HepG2 (cell line): ENCODE measurements around the gene ATF3. TPM values are rescaled to one million over a fixed set of nuclear protein-coding genes. Genes with fewer than 3 reads are reported as not detected.
A peak's percentile ranks its signal among the peaks of the same experiment; 100 is the strongest.

Source experiments
- ATAD3A ChIP-seq: sonication (generic); formaldehyde crosslinking; IDR thresholded peaks from 2 replicates; pipeline ENCODE4 v1.4.0; 2020; ENCODE audit warnings: missing genetic modification reagents
- IRX3 ChIP-seq: sonication (generic); formaldehyde crosslinking; IDR thresholded peaks from 2 replicates; pipeline ENCODE4 v1.8.1; 2023; ENCODE audit warnings: mild to moderate bottlenecking, low read depth, missing genetic modification reagents, borderline replicate concordance
- MED1 ChIP-seq: sonication (generic); formaldehyde crosslinking; IDR thresholded peaks from 2 replicates; pipeline ENCODE4 v1.4.0; 2020; ENCODE audit warnings: missing genetic modification reagents
- MLXIP ChIP-seq: sonication (generic); formaldehyde crosslinking; IDR thresholded peaks from 2 replicates; pipeline ENCODE4 v1.9.0; 2021; ENCODE audit warnings: missing genetic modification reagents, borderline replicate concordance
- MYPOP ChIP-seq: sonication (generic); formaldehyde crosslinking; IDR thresholded peaks from 2 replicates; pipeline ENCODE4 v1.8.1; 2023; ENCODE audit warnings: mild to moderate bottlenecking, moderate library complexity, missing genetic modification reagents
- NCOA1 ChIP-seq: sonication (generic); formaldehyde crosslinking; IDR thresholded peaks from 2 replicates; pipeline ENCODE4 v1.9.0; 2021; ENCODE audit warnings: missing genetic modification reagents
- NFKBIZ ChIP-seq: IDR thresholded peaks from 2 replicates; pipeline ENCODE4 v1.6.1; 2018; ENCODE audit warnings: missing genetic modification reagents, missing compliant biosample characterization
- PCBP1 ChIP-seq: fragments of 200-400 bp; formaldehyde crosslinking; IDR thresholded peaks from 2 replicates; pipeline ENCODE4 v1.6.1; 2017; ENCODE audit warnings: mild to moderate bottlenecking, low read depth, low read length, borderline replicate concordance
- SALL1 ChIP-seq: sonication (generic); formaldehyde crosslinking; IDR thresholded peaks from 2 replicates; pipeline ENCODE4 v1.8.0; 2022; ENCODE audit warnings: mild to moderate bottlenecking, missing genetic modification reagents
- SIN3A ChIP-seq: IDR thresholded peaks from 2 replicates; pipeline ENCODE4 v1.6.1; 2011; ENCODE audit warnings: low read depth, mild to moderate bottlenecking, control low read depth, low read length, borderline replicate concordance
- SMC3 ChIP-seq: IDR thresholded peaks from 2 replicates; pipeline ENCODE4 v1.6.1; 2011; ENCODE audit warnings: low read length, improper control_type of control experiment
- TAF1 ChIP-seq: sonication (generic); formaldehyde crosslinking; IDR thresholded peaks from 2 replicates; pipeline ENCODE4 v1.4.0; 2020; ENCODE audit warnings: missing genetic modification reagents
- TGIF2 ChIP-seq: IDR thresholded peaks from 2 replicates; pipeline ENCODE4 v1.6.1; 2016; ENCODE audit warnings: control low read depth, missing compliant biosample characterization
- WIZ ChIP-seq: sonication (generic); formaldehyde crosslinking; IDR thresholded peaks from 2 replicates; pipeline ENCODE4 v1.5.1; 2020; ENCODE audit warnings: mild to moderate bottlenecking, missing genetic modification reagents
- XBP1 ChIP-seq: sonication (generic); formaldehyde crosslinking; IDR thresholded peaks from 2 replicates; pipeline ENCODE4 v1.5.0; 2020; ENCODE audit warnings: missing genetic modification reagents
- ZBTB25 ChIP-seq: IDR thresholded peaks from 2 replicates; pipeline ENCODE4 v1.6.1; 2018; ENCODE audit warnings: missing genetic modification reagents
- ZBTB26 ChIP-seq: IDR thresholded peaks from 2 replicates; pipeline ENCODE4 v1.6.1; 2016; ENCODE audit warnings: missing compliant biosample characterization, missing genetic modification reagents, borderline replicate concordance
- ZNF326 ChIP-seq: sonication (generic); formaldehyde crosslinking; IDR thresholded peaks from 2 replicates; pipeline ENCODE4 v1.4.0; 2020; ENCODE audit warnings: missing genetic modification reagents, borderline replicate concordance
- ZNF460 ChIP-seq: sonication (generic); formaldehyde crosslinking; IDR thresholded peaks from 2 replicates; pipeline ENCODE4 v1.5.1; 2020; ENCODE audit warnings: missing genetic modification reagents, mild to moderate bottlenecking, borderline replicate concordance
- ZNF605 ChIP-seq: sonication (generic); formaldehyde crosslinking; IDR thresholded peaks from 2 replicates; pipeline ENCODE4 v1.8.0; 2022; ENCODE audit warnings: mild to moderate bottlenecking, missing genetic modification reagents
- ZNF768 ChIP-seq: sonication (generic); formaldehyde crosslinking; IDR thresholded peaks from 2 replicates; pipeline ENCODE4 v1.4.0; 2020; ENCODE audit warnings: missing genetic modification reagents
- ZSCAN30 ChIP-seq: sonication (generic); formaldehyde crosslinking; IDR thresholded peaks from 2 replicates; pipeline ENCODE4 v1.5.0; 2020; ENCODE audit warnings: mild to moderate bottlenecking, missing genetic modification reagents
- polyA plus RNA-seq, 8 experiments: library from polyadenylated mRNA; depleted of rRNA in 3 of 8; stranded (reverse) in 7 of 8; unstranded in 1 of 8; fragments of >200 nt; fragmentation: Illumina TruSeq in 4 of 8; extraction: Trizol in 4 of 8; gene quantifications; 2 replicates each; pipeline versions ENCODE4 v1.2.1 to v1.2.3, GENCODE V29; 2011 to 2016; ENCODE audit warnings: low read depth in 4 of 8, missing spikeins in 1 of 8, mixed read lengths in 1 of 8; ENCODE audit not compliant: insufficient read depth in 1 of 8
- total RNA-seq, 5 experiments: library from RNA; depleted of rRNA; stranded (reverse); fragments of >200 nt; fragmentation: Illumina TruSeq; extraction: Trizol; gene quantifications; 2 replicates each; pipeline ENCODE4 v1.2.3, GENCODE V29; 2016; ENCODE audit warnings: low read depth in 1 of 5
- TF ChIP-seq, protein P1 (sequence below): sonication (generic); formaldehyde crosslinking; IDR thresholded peaks from 2 replicates; pipeline ENCODE4 v1.5.0; 2020; ENCODE audit warnings: mild to moderate bottlenecking, low read depth, missing genetic modification reagents, borderline replicate concordance
- TF ChIP-seq, protein P2 (sequence below): IDR thresholded peaks from 2 replicates; pipeline ENCODE4 v1.6.1; 2016

The ATF3 gene
- total and polyA plus RNA-seq, 2 of the 13 experiments (the other 11 are each of a cell fraction or from before 2014, with no cell fraction given): 5.0 to 13.0 TPM

DNA sequence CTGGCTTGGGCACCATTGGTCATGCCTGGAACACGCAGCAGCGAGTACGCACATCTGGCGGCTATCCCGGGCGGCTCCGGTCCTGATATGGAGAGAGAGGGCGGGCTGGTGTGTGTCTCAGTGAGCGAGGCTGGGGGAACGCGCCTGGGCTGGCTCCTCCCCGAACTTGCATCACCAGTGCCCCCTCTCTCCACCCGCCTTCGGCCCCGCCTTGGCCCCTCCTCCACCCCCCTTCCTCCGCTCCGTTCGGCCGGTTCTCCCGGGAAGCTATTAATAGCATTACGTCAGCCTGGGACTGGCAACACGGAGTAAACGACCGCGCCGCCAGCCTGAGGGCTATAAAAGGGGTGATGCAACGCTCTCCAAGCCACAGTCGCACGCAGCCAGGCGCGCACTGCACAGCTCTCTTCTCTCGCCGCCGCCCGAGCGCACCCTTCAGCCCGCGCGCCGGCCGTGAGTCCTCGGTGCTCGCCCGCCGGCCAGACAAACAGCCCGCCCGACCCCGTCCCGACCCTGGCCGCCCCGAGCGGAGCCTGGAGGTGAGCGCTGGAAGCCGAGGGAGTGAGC lies at the start of gene ATF3 (continued):
- TF ChIP-seq MLXIP (no peak), ZNF605 (CRISPR knock-in tag) (no peak), PCBP1 (no peak), ZNF326 (CRISPR knock-in tag) (no peak), ATAD3A (CRISPR knock-in tag) (no peak), MYPOP (peak; percentile 95), SALL1 (CRISPR knock-in tag) (peak; percentile 90), ZNF768 (CRISPR knock-in tag) (peak; percentile 47; the same call in 1 of the 2 replicates), ZNF460 (CRISPR knock-in tag) (no peak), IRX3 (CRISPR knock-in tag) (peak; percentile 88; the same call in 1 of the 2 replicates), NFKBIZ (peak; percentile 46; the same call in 1 of the 2 replicates), TGIF2 (CRISPR knock-in tag) (no peak; the same call in none of the 2 replicates), ZSCAN30 (no peak), ZBTB26 (CRISPR knock-in tag) (no peak), TAF1 (CRISPR knock-in tag) (peak; percentile 98), ZBTB25 (0 out of 2 replicates have a peak, but pooled peaks have one; percentile 25), MED1 (peak; percentile 74), XBP1 (0 out of 2 replicates have a peak, but pooled peaks have one; percentile 22), NCOA1 (CRISPR knock-in tag) (no peak), SMC3 (no peak), SIN3A (peak; percentile 36; the same call in 1 of the 2 replicates), WIZ (no peak)
- TF ChIP-seq, protein P1, sequence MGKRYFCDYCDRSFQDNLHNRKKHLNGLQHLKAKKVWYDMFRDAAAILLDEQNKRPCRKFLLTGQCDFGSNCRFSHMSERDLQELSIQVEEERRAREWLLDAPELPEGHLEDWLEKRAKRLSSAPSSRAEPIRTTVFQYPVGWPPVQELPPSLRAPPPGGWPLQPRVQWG (CRISPR knock-in tag): no peak
- TF ChIP-seq, protein P2, sequence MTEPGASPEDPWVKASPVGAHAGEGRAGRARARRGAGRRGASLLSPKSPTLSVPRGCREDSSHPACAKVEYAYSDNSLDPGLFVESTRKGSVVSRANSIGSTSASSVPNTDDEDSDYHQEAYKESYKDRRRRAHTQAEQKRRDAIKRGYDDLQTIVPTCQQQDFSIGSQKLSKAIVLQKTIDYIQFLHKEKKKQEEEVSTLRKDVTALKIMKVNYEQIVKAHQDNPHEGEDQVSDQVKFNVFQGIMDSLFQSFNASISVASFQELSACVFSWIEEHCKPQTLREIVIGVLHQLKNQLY (CRISPR knock-in tag): peak; percentile 40; the same call in 1 of the 2 replicates
